ENCODE data around the gene FOXO3.

GRCh38 chr6:108727966-108728730 lies 167.4 kb downstream of the FOXO3 start:
- no peak for TF ChIP-seq POLR2A (IDR thresholded peaks at IDR 0.05; ENCODE audit: low read length)
- TF ChIP-seq GATA1 (IDR thresholded peaks at IDR 0.05; ENCODE audit: low read depth, low read length) = no peak

Data from erythroblast (primary cell).